NCI-H2171 (cell line): ENCODE measurements around the gene DTNB.
A peak's percentile ranks its signal among the peaks of the same experiment; 100 is the strongest.
"Not testable (repeated sequence)": the region's sequence is repeated elsewhere in the genome, so short reads cannot be mapped to it uniquely, and the experiment has no call there.

Experiments used
- DNase-seq: peaks from one replicate; lab custom pipeline; 2025; lab: John Stamatoyannopoulos, UW

DTNB gene

GRCh38 chr2:25673300-25674076 is at the start of gene DTNB:
TSS of gene DTNB (minus strand) at chr2:25673577. CDS start at chr2:25652660, 20,917 bp downstream.
- peak; percentile 79 for DNase-seq

GRCh38 chr2:25722224-25722623 is 48.8 kb upstream of the DTNB start:
- DNase-seq: no peak

- no peak for DNase-seq
Observed at GRCh38 chr2:25720575-25720974, 47.2 kb upstream of the DTNB start.

GRCh38 chr2:25714740-25715139 is 41.4 kb upstream of the DTNB start:
- no peak for DNase-seq

GRCh38 chr2:25712455-25712854 is 39.1 kb upstream of the DTNB start:
- no peak for DNase-seq

- no peak for DNase-seq
Observed at GRCh38 chr2:25711675-25712354, 38.4 kb upstream of the DTNB start.

- no peak for DNase-seq
Observed at GRCh38 chr2:25710750-25711149, 37.4 kb upstream of the DTNB start.

GRCh38 chr2:25709349-25709748 is 36.0 kb upstream of the DTNB start:
- DNase-seq: no peak

- DNase-seq: no peak
Observed at GRCh38 chr2:25707927-25708590, 34.7 kb upstream of the DTNB start.

GRCh38 chr2:25705575-25705974 is 32.2 kb upstream of the DTNB start:
- DNase-seq: not testable (repeated sequence)

GRCh38 chr2:25701801-25702200 is 28.4 kb upstream of the DTNB start:
- DNase-seq: peak; percentile 47

GRCh38 chr2:25700221-25700660 is 26.9 kb upstream of the DTNB start:
- DNase-seq: peak; percentile 17

- no peak for DNase-seq
Observed at GRCh38 chr2:25699216-25699615, 25.8 kb upstream of the DTNB start.

- no peak for DNase-seq
Observed at GRCh38 chr2:25698752-25699151, 25.4 kb upstream of the DTNB start.

GRCh38 chr2:25697559-25698341 is 24.4 kb upstream of the DTNB start:
- no peak for DNase-seq

- DNase-seq: no peak
Observed at GRCh38 chr2:25692737-25693445, 19.5 kb upstream of the DTNB start.

- no peak for DNase-seq
Observed at GRCh38 chr2:25692143-25692542, 18.8 kb upstream of the DTNB start.

GRCh38 chr2:25690058-25690457 is 16.7 kb upstream of the DTNB start:
- no peak for DNase-seq

- DNase-seq: no peak
Observed at GRCh38 chr2:25688236-25688635, 14.9 kb upstream of the DTNB start.

- no peak for DNase-seq
Observed at GRCh38 chr2:25685741-25686140, 12.4 kb upstream of the DTNB start.
